HEK293T (cell line): Measurements from ENCODE around the gene ADK.

Experiments used
- ARNT ChIP-seq: fragments of 450-650 bp; IDR thresholded peaks from 2 replicates; pipeline ENCODE4 v1.6.1; 2017; ENCODE audit warnings: mild to moderate bottlenecking
- BHLHE40 ChIP-seq: fragments of 450-650 bp; IDR thresholded peaks from 2 replicates; pipeline ENCODE4 v1.6.1; 2016; ENCODE audit warnings: mild to moderate bottlenecking, moderate library complexity, borderline replicate concordance
- FOXA1 ChIP-seq: fragments of 450-650 bp; IDR thresholded peaks from 2 replicates; pipeline ENCODE4 v1.6.1; 2016; ENCODE audit warnings: mild to moderate bottlenecking
- FOXK2 ChIP-seq: fragments of 450-650 bp; IDR thresholded peaks from 2 replicates; pipeline ENCODE4 v1.6.1; 2016; ENCODE audit warnings: mild to moderate bottlenecking
- NFRKB ChIP-seq: fragments of 450-650 bp; IDR thresholded peaks from 2 replicates; pipeline ENCODE4 v1.6.1; 2016; ENCODE audit warnings: mild to moderate bottlenecking, moderate library complexity
- SUZ12 ChIP-seq: fragments of 450-650 bp; IDR thresholded peaks from 2 replicates; pipeline ENCODE4 v1.6.1; 2016; ENCODE audit warnings: mild to moderate bottlenecking
- TARDBP ChIP-seq: fragments of 450-650 bp; IDR thresholded peaks from 2 replicates; pipeline ENCODE4 v1.6.1; 2016

DNA sequence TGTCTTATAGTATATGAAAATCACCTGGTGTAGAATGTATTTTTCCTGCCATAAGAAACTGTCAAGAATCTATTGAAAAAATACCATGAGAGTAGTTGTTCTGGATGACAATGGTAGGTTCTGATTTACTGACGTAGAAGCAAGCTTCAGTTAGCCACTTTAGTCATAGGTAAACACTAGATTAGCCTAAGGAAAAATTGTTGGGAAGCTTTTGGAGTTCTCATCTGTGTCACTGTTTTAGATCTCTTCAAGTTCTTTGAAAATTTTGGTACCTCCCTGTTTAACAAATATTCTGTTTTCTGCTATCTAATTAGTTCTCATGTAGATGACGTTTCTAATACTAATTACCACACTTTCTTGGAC, 131.8 kb downstream of the ADK start:
- TF ChIP-seq TARDBP (no peak), FOXA1 (no peak), BHLHE40 (no peak), FOXK2 (no peak), SUZ12 (no peak), ARNT (no peak), NFRKB (no peak)
